K562 treated with DMSO at 1 percent for 48 hours (cell line): ENCODE data around the gene MBNL1. TPM values are rescaled to one million over a fixed set of nuclear protein-coding genes. Genes with fewer than 3 reads are reported as not detected.

ENCODE experiments used
- total RNA-seq: library from RNA; unstranded; fragments of 300-600 nt; gene quantifications from 2 replicates; pipeline ENCODE4 v1.2.3, GENCODE V29; 2022; ENCODE audit warnings: low replicate concordance; ENCODE audit errors: extremely low read depth

The MBNL1 gene
- not detected in 2 replicates for total RNA-seq

GRCh38 chr3:152268555-152269055, at the start of gene MBNL1:
MBNL1 (plus strand) TSS chr3:152268929; CDS start chr3:152300194, 31,265 bp downstream.

